Stimulated activated CD8-positive, alpha-beta memory T cell treated with anti-CD3 and anti-CD28 coated beads, Interleukin-12 subunit alpha, Interleukin-12 subunit beta, amount 100 ng/mL, for 4 hours (primary cell): Measurements from ENCODE around the gene STIMATE.

Experiments used
- DNase-seq: peaks from one replicate; pipeline ENCODE4 v3.0.0-alpha.2; 2020; ENCODE audit warnings: low read depth

The STIMATE gene

DNA sequence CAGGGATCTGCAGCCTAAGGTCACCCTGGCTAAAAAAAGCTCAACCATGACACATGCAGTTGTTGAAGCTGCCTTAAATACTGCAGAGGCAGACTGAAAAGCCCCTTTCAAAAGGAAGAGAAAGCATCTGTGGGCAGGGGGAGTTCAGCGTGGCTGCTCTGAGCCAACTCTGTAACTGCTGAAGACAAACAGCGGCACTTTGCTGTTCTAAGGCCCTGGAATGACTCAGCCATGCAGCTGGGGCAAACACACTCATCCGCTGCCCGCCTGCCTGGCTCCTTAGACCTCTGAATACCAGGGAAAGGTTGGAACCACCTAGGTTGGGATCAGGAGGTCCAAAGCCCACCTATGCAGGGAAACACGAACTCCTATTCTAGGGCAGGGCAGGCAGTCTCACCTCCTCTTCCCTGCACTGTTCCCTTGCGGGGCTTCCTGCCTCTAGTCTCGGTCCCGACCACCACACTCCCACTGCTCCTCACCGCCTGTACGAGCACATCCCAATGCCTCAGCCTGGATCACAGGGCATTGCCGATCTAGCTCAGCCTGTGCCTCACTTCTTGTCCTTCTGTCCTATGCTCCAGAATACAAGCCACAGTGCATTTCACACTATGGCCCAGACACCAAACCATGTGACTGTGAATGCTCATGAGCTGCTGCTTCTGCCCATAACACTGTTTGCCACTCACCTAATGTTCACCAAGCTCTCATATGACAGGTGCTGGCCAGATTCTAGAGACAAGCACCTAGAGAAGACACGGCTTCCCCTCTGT lies 56.0 kb downstream of the STIMATE start:
- no peak for DNase-seq

DNA sequence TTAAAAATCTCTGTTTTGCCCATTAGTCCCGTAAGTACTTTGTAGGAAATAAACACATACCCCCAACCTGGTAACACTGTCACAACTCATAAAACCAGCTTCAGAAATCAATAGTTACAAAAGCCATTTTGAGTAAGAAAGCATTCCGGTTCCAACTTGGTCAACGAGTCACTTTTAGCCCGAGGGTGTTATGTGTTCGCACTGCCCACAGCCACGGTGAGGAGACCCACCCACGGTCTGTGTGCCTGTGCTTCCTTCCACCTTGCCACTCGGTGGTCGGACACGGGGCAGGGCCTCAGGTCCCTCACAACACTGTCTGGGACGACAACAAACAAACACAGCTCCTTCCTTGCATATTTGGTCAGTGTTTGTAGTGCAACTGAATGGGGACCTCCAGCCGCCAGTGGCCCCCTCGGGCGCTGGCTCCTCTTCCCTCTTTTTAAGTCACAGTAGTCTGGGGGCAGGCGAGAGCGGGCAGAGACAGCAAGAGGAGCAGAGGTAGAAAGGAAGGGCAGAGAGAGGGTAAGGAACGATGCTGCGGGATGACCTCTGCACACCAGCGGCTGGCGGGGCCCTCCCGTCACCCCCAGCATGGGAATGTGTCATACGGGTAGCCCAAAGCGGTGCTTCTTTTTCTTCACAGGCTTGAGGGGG lies 57.3 kb downstream of the STIMATE start:
- DNase-seq, result no peak

DNA sequence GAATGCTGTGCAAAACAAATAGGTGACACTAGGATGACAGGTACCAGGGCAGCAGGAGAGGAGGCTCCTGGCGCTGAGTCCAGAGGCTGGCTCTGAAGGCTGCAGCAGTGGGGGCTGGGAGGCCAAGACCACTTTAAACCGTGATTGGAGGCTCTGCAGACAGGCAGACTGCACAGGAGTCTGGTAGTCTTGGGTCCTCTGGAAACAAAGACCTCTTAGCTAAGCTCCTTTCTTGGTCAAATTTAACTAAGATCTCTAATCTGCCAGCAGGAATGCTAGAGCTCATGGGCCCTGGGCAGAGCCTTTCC lies 58.1 kb downstream of the STIMATE start:
- no peak for DNase-seq

DNA sequence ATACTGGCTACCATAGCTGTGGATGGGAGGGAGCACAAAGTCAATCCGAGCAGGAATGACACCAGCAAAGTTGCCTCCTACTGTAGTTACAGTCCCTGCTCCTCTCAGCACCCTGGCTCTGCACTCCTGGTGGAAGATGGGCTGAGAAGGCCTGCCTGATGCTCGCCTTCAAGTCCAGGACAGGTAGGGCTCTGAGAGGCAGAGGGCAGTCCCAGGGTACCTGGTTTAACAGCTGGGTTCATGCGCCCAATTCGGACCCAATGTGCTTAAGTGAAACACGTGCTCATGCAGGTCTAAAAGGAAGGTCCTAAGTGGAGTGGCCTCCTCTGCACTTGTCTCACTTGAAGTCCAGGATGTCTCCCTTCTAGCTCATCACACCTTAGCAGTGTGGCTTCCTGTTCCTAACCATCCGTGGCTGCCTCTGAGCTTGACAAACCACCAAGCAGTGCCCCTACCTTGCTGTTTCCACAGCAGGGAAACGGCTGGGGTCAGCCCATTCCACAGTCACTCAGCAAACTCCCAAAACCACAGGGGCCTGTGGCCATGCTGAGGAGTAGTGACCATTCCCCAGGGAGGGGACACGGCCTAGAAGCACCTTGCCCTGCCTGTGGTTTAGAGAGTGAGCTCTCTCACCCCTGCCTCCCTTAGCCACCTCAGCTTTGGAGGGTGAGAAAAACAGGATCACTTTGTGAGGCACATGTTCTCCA lies 58.6 kb downstream of the STIMATE start:
- DNase-seq, result no peak

DNA sequence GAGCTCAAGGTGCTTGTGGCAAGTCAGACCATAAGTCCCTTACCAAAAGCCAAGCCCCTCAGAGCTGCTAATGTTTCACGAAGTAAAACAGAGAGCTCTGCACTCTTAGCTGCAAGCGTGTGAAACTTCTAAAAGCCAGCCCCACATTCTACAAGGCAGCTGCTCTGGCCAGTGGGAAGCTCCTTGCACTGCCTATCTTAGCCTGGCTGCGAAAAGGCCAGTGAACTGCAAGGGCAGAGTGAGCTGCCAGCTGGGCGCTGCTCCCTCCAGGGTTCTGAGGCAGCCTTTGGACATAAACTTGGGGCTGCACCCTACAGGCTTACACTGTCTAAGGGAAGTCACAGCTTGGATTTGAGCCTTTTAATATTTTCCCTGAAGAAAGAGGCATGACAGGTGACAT lies 60.4 kb downstream of the STIMATE start:
- no peak for DNase-seq

DNA sequence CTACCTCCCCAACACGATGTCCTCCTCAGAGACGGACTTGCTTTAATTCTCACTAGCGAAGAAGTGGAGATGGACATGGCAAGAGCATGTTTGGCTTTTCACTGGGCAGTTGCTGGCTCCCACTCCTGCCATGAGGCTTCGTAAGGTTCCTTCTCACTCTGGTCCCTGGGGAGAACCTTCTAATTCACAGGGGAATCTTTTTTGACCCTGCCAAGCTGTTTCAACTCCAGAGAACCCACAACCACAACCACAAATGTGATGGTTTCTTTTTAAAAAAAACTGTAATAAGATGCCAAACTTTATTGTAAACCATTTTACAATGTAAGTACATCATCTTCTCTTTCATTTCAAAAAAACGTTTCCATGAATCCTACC lies 60.9 kb downstream of the STIMATE start:
- DNase-seq, result no peak

DNA sequence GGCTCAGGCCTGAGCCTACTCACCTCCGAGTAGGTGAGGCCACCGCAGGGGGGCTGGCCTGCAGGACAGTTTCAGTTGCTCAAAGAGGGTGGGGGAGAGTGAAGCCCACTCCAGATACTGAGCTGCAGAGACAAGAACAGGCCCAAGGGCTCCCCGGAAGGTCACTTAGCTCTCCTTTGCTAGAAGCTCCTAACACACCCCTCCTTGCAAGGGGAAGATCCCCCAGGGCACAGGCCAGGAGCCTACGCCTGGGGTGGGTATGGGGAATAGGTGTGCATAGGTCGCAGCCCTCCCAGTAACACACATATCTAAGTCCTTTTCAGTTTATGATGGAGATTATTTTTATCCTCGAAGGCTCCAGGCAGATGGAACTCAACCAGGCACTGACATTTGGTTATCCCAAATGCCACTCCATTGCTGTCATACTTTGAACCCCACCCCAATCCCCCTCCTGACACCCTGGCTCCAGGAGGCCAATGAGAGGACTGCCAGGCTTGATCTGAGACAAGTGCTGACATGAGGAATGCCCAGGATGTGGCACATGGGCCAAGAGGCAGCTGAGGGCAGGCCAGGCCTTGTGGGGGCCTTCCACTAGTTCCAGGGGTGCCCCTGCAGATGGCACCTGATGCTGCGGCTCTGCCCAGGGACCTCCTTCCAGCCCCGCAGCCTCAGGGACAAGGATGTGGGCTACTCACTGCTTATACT lies 61.4 kb downstream of the STIMATE start:
- DNase-seq, result no peak

DNA sequence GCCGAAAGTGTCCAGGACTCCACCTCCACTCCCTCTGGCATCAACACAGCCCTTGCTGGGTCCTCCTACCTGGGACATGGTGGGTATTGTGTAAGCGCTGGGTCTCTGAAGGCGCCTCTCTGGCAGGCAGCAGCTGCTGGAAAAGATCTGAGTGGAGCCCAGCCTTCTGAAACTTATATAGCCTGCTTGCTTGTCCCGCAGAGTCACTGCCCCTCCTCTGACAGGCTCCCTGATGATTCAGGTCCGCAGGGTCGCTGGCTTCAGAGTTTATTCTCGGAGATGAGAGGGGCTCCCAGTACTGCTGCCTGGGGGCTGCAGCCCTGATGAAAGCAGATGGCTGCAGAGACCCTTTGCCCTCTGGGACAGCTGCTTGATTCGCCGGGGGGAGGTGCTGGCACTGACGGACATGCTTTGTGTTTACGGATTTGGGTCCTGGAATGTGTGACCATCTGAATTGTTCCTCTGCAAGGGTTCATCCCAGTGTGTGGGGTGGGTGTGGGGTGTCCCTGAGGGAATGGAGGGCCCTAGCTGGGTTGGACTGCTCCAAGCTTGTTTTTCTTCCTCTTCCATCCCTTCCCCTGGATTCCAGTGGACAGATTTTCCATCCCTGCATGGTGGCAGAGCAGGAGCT lies 62.4 kb downstream of the STIMATE start, which contains the start of gene MUSTN1:
Gene MUSTN1 (minus strand): TSS at position 149 of the 631 bp plus-strand sequence. CDS start 71 bp downstream, at position 78.
- DNase-seq, result no peak

DNA sequence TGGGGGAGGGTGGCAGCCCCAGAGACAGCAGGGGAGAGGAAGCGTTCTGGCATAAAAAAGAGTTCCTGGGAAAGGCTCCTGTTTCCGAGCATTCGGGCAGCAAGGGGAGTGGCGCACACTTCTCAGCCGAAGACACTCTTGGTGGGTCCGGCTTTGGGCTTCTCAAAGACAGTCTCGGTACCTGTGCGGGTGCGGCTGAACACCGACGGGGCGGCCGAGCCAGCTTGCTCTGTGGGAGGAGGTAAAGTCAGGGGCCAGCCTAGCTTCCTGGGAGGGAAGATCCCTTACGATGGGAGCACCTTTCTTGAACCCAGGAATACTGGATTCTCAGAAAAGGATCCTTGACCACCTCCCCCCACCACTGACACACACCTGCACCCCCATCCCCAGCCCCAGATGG lies 64.1 kb downstream of the STIMATE start:
- DNase-seq, result no peak

DNA sequence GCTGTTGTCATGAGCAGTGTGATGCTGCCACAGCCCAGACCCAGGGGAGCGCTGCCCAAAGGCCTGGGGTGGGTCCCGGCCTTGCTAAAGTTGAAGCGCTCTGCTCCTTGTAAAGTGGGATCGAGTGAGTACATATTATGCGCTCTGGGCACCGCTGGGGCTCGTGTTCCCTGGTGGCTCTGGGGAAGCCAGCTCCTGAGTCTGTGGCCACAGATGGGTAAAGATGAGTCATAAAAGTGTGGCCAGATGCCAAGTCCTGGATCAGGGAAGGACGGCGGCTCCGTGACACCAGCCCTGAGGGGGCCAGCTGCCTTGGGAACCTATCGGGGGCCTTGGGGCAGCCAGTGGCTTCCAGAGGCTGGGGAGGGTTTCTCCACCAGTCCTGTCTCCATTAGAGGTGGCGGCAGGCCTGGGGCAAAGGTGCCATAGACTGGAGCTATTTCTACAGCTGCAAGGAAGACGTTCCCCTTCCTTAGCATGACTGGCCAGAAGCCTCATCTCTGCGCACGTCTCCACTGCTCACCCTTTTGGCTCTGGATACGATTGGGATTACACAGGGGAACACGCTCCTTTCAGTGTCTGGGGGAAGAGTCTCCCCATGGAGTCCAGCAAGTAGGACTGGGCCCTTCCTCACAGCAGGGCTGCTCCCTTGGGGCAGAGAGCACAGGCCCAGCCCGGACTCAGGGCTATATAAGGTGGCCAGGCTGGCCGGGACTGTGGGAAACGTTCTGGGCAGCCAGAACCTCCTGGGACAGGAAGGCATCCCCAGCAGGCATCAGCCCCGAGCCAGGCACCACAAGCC lies 65.6 kb downstream of the STIMATE start:
- no peak for DNase-seq

DNA sequence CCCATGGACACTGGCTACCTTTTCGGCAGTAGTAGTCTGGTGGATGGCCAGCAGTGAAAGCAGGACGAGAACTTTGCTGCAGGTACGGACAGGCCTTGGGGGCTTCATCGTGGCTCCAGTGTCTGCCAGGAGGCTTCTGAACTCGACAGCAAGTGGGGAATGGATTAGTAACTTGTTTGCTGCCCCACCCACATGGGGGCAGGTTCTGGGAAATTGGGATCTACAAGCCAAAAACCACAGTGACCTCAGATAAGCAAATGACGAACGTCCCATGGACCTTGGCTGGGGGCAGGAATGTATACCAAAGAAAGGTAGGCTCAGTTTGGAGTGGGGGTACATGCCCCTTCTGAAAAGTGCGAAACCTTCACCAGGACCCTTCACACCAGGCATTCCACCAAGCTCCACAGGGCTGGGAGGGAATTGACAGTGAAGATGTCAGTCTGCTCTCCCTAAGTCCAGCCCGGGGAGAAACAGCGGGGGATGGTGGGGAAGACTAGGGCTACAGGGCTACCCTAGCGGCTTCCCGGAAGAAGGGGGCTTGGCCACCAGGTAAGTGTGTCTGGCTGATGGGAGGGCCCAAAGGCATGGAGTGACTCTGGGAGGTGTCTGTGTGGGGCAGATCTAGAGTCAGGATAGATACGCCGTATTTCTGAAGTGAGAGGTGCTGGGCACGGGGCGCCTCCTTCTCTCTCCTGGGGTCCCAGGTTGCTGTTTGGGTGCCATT lies 66.7 kb downstream of the STIMATE start, which contains the start of gene ITIH4:
Gene ITIH4 (minus strand): TSS at position 138 of the 724 bp plus-strand sequence. CDS start 30 bp downstream, at position 108.
- DNase-seq, result no peak

DNA sequence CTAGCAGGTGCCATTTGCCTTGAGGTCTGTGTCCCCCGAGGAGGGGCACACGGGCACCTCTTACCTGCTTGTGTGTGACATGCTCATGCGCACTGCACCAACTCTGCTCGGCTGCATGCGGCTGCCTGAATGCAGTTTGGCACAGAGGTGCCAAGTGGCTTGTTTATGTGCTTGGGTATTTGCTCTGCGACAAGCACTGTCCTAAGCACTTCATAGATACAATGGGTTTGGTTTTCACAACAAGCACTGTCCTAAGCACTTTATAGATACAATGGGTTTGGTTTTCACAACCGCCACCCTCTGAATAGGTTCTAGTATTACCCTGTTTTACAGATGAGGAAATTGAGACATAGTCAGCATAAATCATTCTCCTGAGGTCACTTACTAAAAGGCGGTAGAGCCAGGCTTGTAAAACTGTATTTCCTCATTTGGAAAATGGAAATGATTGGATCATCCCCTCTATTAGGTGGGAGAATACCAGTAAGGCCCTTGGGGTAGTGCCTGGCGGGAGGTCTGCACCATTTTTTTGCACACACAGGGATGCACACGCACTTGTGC lies 67.4 kb downstream of the STIMATE start:
- no peak for DNase-seq

DNA sequence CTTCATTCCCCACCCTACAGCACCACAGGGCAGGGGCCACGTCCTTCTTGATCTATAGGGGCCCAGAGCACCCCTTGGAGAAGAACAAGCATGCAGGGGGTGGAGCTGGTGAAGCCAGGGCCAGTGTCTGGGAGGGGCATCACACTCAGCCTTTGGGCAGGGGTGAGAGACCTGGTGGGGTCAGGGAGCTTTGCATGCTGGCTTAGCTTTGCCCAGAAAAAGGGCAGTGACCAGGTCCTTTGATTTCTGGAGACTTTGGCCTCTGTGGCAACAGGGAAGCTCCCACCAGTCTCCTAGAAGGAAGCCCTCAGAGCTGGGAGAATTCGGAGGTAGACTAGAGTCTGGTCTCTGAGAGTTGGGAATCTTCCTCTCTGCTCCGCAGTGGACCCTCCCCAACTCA lies 67.9 kb downstream of the STIMATE start:
- DNase-seq, result no peak

DNA sequence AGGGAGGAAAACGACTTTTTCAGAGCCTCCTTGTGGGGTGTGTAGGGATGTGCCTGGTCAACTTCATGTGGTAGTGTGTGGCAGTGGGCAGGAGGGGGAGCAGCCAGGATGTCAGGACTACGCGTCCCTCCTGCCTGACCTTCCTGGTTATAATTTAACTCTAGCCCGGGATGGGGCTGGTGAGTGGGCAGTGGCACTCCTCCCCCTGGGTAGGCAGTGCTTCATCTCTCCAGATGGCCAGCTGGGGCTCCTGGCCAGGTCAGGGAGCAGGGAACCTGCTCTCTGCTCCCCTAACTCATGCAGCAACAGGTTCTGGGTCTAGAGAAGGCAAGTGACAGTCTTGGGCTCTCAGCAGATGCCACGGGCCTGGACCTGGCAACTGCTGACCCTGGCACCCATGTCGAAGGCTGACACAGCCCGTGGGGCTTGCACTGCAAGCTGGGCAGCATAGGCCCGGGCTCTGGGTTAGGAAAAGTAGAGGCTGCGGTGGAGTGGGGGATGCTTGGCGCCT lies 69.4 kb downstream of the STIMATE start:
- no peak for DNase-seq

DNA sequence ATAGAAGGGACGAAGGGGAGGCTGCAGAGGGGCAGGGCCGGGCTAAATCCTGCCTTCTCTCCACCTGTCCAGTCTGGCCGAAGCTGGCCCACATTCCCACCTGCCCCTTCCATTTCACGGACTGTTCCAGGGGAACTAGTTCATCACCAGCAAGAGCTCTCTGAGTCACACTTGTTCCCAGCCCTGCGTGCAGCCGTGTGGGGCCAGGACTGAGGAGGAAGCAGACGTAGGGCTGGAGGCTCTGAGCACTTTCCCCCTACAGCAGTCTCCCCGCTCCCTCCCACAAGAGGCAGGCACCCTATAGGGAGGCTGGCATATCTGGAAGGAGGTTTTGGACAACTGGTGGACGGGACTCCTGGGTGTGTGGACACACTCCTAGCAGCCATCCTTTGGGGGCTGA lies 69.9 kb downstream of the STIMATE start:
- DNase-seq, result no peak

DNA sequence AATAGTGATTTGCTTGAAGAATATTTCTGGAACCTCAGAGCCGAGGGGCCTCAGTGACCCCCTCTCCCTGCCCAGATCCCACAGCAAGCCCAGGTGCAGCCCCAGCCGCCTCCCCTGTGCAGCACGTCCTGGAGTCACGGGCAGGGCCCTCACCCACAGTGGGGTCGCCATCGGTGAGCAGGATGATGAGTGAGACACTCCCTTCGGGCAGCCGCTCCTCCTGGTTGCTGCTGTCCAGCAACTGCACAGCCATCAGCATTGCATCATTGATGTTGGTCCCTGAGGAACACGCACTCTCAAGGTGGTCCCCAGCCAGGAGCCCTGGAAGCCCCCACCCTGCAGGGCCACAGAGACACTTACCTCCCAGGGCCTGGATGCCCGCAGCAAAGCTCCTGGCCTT lies 73.3 kb downstream of the STIMATE start:
- no peak for DNase-seq

DNA sequence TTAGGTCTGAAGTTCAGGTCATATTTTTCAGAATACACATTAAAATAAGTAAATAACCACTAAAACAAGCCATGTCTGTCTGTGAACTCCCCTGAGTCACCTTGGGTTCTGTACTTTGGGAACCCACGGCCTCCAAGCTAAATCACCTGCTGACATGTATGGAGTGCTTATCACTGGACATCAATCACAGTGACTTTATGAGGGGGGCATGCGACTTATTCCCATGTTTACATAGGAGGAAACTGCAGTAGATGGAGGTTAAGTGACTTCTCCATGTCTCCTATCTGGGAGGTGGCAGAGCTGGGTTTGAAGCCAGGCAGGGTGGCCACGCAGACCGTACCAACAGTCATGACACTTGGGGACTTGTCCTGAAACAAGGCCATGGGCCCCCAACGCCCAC lies 75.0 kb downstream of the STIMATE start:
- DNase-seq, result no peak

DNA sequence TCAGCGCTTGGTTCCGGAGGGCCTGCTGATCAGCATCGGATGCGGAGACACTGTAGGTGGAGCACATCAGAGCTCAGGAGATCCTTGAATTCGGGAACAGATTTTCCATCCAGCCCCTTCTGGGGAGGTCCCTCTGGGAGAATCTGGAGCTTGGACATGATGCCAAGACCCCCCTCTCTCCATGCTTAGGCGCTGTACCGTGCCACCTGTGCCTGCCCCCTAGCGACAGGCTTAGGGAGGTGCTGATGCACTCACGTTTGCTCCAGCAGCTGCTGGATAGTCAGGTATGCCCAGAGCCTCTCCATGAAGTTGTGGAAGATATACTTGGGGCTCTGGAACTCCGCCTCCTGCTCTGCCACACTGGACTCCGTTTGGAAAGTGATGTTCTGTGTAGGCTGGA lies 76.6 kb downstream of the STIMATE start:
- no peak for DNase-seq

DNA sequence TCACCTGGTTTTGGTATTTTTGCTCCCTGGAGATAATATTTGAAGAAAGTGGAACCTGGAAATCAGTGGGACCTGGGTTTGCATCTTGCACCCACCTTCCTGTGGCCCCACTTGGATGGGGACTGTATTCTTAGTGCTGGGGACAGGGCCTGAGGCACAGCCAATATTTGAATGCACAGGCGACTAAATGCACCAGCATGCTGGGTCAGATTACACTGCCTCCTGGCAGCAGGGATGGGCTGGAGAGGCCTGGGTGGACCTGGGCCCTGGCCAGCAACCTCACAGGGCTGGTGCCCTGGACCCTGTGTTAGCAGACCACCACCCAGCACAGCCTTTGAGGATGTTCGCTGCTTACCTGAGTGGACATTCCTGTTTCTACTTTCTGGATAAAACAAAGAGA lies 77.4 kb downstream of the STIMATE start:
- DNase-seq, result no peak

DNA sequence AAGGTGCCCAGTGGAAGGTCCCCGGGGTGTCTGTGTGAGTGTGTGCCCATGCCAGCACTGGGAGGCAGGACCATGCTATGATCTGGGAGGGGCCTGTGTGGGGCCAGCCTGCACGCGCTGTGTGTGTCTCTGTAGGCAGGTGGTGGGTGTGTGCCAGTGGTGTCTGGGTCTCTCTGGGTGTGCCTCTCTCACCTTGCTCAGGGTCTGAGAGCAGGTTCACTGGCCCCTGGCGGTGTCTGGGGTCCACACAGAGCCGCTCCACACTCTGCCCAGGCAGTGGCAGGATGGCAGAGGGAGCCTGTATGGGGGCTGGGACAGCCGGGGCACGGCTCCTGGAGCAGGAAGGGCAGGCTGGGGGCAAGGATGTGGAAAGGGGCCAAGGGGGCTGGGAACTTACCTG lies 79.5 kb downstream of the STIMATE start:
- DNase-seq, result no peak
